ENCODE measurements around the gene LPXN. TPM values are rescaled to one million over a fixed set of nuclear protein-coding genes. Genes with fewer than 3 reads are reported as not detected.

The LPXN gene
- total RNA-seq, 4 donors from 2014 or later, result 4.7 to 5.4 (median 5.3) TPM

- no peak for TF ChIP-seq CTCF (IDR thresholded peaks at IDR 0.05)
- no peak for TF ChIP-seq POLR2A (IDR thresholded peaks at IDR 0.05)
- TF ChIP-seq EP300 (IDR thresholded peaks at IDR 0.05), result no peak
- TF ChIP-seq POLR2AphosphoS5 (IDR thresholded peaks at IDR 0.05), result no peak
- Histone ChIP-seq H3K36me3 (no peaks in the 10 kb centered on the region), H3K9me3 (no peaks in the 10 kb centered on the region), H3K4me1 (no peaks in the 10 kb centered on the region), H3K4me3 (no peak overlapping the region), H3K27me3 (no peaks in the 10 kb centered on the region), H3K27ac (no peak overlapping the region)
- ATAC-seq, result no peak
- 73 to 84% methylated on average over 4 of the region's 4 CpGs for WGBS, 2 donors (ENCODE audit: low coverage in 1 of 2)
Measured at GRCh38 chr11:58505849-58506248, 69.8 kb downstream of the LPXN start.

GRCh38 chr11:58504232-58504631 lies 71.4 kb downstream of the LPXN start:
- 47 to 48% methylated on average over 6 of the region's 6 CpGs for WGBS, 2 donors (ENCODE audit: low coverage in 1 of 2)
- ATAC-seq, result no peak
- TF ChIP-seq EP300 (IDR thresholded peaks at IDR 0.05) (no peak), CTCF (IDR thresholded peaks at IDR 0.05) (no peak), POLR2AphosphoS5 (IDR thresholded peaks at IDR 0.05) (no peak), POLR2A (IDR thresholded peaks at IDR 0.05) (no peak)

GRCh38 chr11:58503361-58503856 lies 72.2 kb downstream of the LPXN start:
- Histone ChIP-seq H3K36me3 (no peaks in the 10 kb centered on the region), H3K4me1 (no peaks in the 10 kb centered on the region), H3K27ac (no peak overlapping the region), H3K27me3 (no peaks in the 10 kb centered on the region), H3K4me3 (no peak overlapping the region), H3K9me3 (no peaks in the 10 kb centered on the region)
- no peak for TF ChIP-seq EP300 (IDR thresholded peaks at IDR 0.05)
- no peak for TF ChIP-seq CTCF (IDR thresholded peaks at IDR 0.05)
- TF ChIP-seq POLR2A (IDR thresholded peaks at IDR 0.05), result no peak
- TF ChIP-seq POLR2AphosphoS5 (IDR thresholded peaks at IDR 0.05), result no peak
- 77 to 84% methylated on average over 3 to 4 of the region's 4 CpGs for WGBS, 2 donors (ENCODE audit: low coverage in 1 of 2)
- ATAC-seq, result no peak

More at GRCh38 chr11:58504232-58504631, 71.4 kb downstream of the LPXN start:
- H3K4me1 ChIP-seq, result no peaks in the 10 kb centered on the region
- H3K36me3 ChIP-seq, result no peaks in the 10 kb centered on the region
- H3K27me3 ChIP-seq, result no peaks in the 10 kb centered on the region
- H3K9me3 ChIP-seq, result no peaks in the 10 kb centered on the region
- no peak overlapping the region for H3K4me3 ChIP-seq
- H3K27ac ChIP-seq, result no peak overlapping the region

- TF ChIP-seq POLR2AphosphoS5 (IDR thresholded peaks at IDR 0.05) (no peak), EP300 (IDR thresholded peaks at IDR 0.05) (no peak), CTCF (IDR thresholded peaks at IDR 0.05) (no peak), POLR2A (IDR thresholded peaks at IDR 0.05) (no peak)
- Histone ChIP-seq H3K9me3 (no peaks in the 10 kb centered on the region), H3K4me3 (no peak overlapping the region), H3K36me3 (no peaks in the 10 kb centered on the region), H3K4me1 (no peaks in the 10 kb centered on the region), H3K27me3 (no peaks in the 10 kb centered on the region), H3K27ac (no peak overlapping the region)
- ATAC-seq, result no peak
Measured at GRCh38 chr11:58502004-58502403, 73.7 kb downstream of the LPXN start.

GRCh38 chr11:58498464-58498863 lies 77.2 kb downstream of the LPXN start:
- H3K27ac ChIP-seq, result no peak overlapping the region
- peaks cover 0 to 26% (median 5%) of the 10 kb centered on the region in 3 donors for H3K4me1 ChIP-seq
- no peaks in the 10 kb centered on the region for H3K36me3 ChIP-seq
- ATAC-seq, result no peak
- no peaks in the 10 kb centered on the region for H3K27me3 ChIP-seq
- 26 to 61% methylated on average over 2 of the region's 2 CpGs for WGBS, 2 donors (ENCODE audit: low coverage in 1 of 2)
- no peak overlapping the region for H3K4me3 ChIP-seq
- TF ChIP-seq CTCF (IDR thresholded peaks at IDR 0.05) (no peak), POLR2A (IDR thresholded peaks at IDR 0.05) (no peak), EP300 (IDR thresholded peaks at IDR 0.05) (no peak)
- no peaks in the 10 kb centered on the region for H3K9me3 ChIP-seq

Data from gastroesophageal sphincter (tissue), 4 donors.